ENCODE measurements around the gene MON2.
"Not testable (repeated sequence)": the region's sequence is repeated elsewhere in the genome, so short reads cannot be mapped to it uniquely, and the experiment has no call there.

Gene MON2

GRCh38 chr12:62481843-62482540 is 15.4 kb downstream of the MON2 start:
- no peak for DNase-seq

GRCh38 chr12:62482769-62483168 is 16.1 kb downstream of the MON2 start:
- DNase-seq = no peak

GRCh38 chr12:62484233-62484632 is 17.6 kb downstream of the MON2 start:
- peak; percentile 17 for DNase-seq

- no peak for DNase-seq
Observed at GRCh38 chr12:62505786-62506185, 39.2 kb downstream of the MON2 start.

GRCh38 chr12:62512901-62513300 is 46.3 kb downstream of the MON2 start:
- DNase-seq = no peak

GRCh38 chr12:62514080-62514479 is 47.5 kb downstream of the MON2 start:
- not testable (repeated sequence) for DNase-seq

- DNase-seq = no peak
Observed at GRCh38 chr12:62516927-62517326, 50.3 kb downstream of the MON2 start.

GRCh38 chr12:62517887-62518286 is 51.3 kb downstream of the MON2 start:
- no peak for DNase-seq

GRCh38 chr12:62519043-62519442 is 52.4 kb downstream of the MON2 start:
- no peak for DNase-seq

- DNase-seq = no peak
Observed at GRCh38 chr12:62520361-62520760, 53.7 kb downstream of the MON2 start.

GRCh38 chr12:62522984-62523383 is 56.4 kb downstream of the MON2 start:
- peak; percentile 17 for DNase-seq

- no peak for DNase-seq
Observed at GRCh38 chr12:62523619-62524018, 57.0 kb downstream of the MON2 start.

- no peak for DNase-seq
Observed at GRCh38 chr12:62525271-62525670, 58.6 kb downstream of the MON2 start.

- peak; percentile 93 for DNase-seq
Observed at GRCh38 chr12:62530596-62530995, 64.0 kb downstream of the MON2 start.

GRCh38 chr12:62532333-62532732 is 65.7 kb downstream of the MON2 start:
- DNase-seq = no peak

- no peak for DNase-seq
Observed at GRCh38 chr12:62533087-62533754, 66.6 kb downstream of the MON2 start.

GRCh38 chr12:62533755-62534107 is 67.1 kb downstream of the MON2 start:
- no peak for DNase-seq

- no peak for DNase-seq
Observed at GRCh38 chr12:62536546-62536945, 69.9 kb downstream of the MON2 start.

- peak; percentile 94 for DNase-seq
Observed at GRCh38 chr12:62537551-62537950, 70.9 kb downstream of the MON2 start.

- no peak for DNase-seq
Observed at GRCh38 chr12:62540354-62540753, 73.7 kb downstream of the MON2 start.

- DNase-seq = no peak
Observed at GRCh38 chr12:62542814-62543213, 76.2 kb downstream of the MON2 start.

- no peak for DNase-seq
Observed at GRCh38 chr12:62543324-62543723, 76.7 kb downstream of the MON2 start.

- DNase-seq = no peak
Observed at GRCh38 chr12:62543741-62544140, 77.1 kb downstream of the MON2 start.

GRCh38 chr12:62552906-62553556 is 86.4 kb downstream of the MON2 start:
- no peak for DNase-seq
